ENCODE measurements around the gene CLDN17. TPM values are rescaled to one million over a fixed set of nuclear protein-coding genes. Genes with fewer than 3 reads are reported as not detected.

CLDN17 gene
- total RNA-seq (2022) (not detected in 2 replicates), Bru-seq, nascent RNA (not detected), BruChase-seq, experiment 1, labeled RNA remaining after a 2-hour chase (not detected), BruChase-seq, experiment 2, labeled RNA remaining after a 6-hour chase (not detected)
- long read RNA-seq = 0 reads

GRCh38 chr21:30166705-30167104 lies at the start of gene CLDN17:
TSS of gene CLDN17 (minus strand) at chr21:30166805. CDS start at chr21:30166617, 188 bp downstream.
- Histone ChIP-seq H3K9me3 (no peaks in the 10 kb centered on the region), H3K4me1 (0 out of 2 replicates have a peak, but pooled peaks cover 4% of the 10 kb centered on the region), H3K27me3 (replicated peaks; ENCODE audit: control insufficient read depth, insufficient read depth, low read length) (no peaks in the 10 kb centered on the region), H3K4me3 (ENCODE audit: low read depth, low read length) (no peak within 1 kb of the TSS), H3K36me3 (ENCODE audit: control insufficient read depth, insufficient read depth, low read length) (no peaks in the 10 kb centered on the region)
- H3K4me1 Mint-ChIP-seq (ENCODE audit: low read depth, unreplicated experiment) = no peaks in the 10 kb centered on the region
- no TSS peak for BruUV-seq (replicated peaks)
- CTCF ChIA-PET = no interaction called here
- POLR2A ChIA-PET = no interaction called here
- peaks cover 12% of the 10 kb centered on the region for H3K9me3 Mint-ChIP-seq (ENCODE audit: unreplicated experiment)
- H3K27ac Mint-ChIP-seq (ENCODE audit: unreplicated experiment) = no peak within 1 kb of the TSS
- no peak within 1 kb of the TSS for H3K4me3 Mint-ChIP-seq (ENCODE audit: unreplicated experiment)
- no peak for TF ChIP-seq CTCF (IDR thresholded peaks at IDR 0.05; ENCODE audit: insufficient read depth in 1 of 2, low read depth in 1 of 2, low read length in 1 of 2, severe bottlenecking in 1 of 2, unreplicated experiment in 1 of 2)
- no peak for DNase-seq
- no peaks in the 10 kb centered on the region for H3K27me3 Mint-ChIP-seq (ENCODE audit: insufficient read depth, unreplicated experiment)
- H3K36me3 Mint-ChIP-seq (ENCODE audit: insufficient read depth, unreplicated experiment) = no peaks in the 10 kb centered on the region
- intact Hi-C loops (cut with micrococcal nuclease; ENCODE audit: unreplicated experiment) = no loop called here

- Mint-ChIP-seq H3K36me3 (ENCODE audit: insufficient read depth, unreplicated experiment) (no peaks in the 10 kb centered on the region), H3K9me3 (ENCODE audit: unreplicated experiment) (no peaks in the 10 kb centered on the region), H3K4me1 (ENCODE audit: low read depth, unreplicated experiment) (no peaks in the 10 kb centered on the region), H3K27ac (ENCODE audit: unreplicated experiment) (no peak within 1 kb of the TSS), H3K27me3 (ENCODE audit: insufficient read depth, unreplicated experiment) (no peaks in the 10 kb centered on the region), H3K4me3 (ENCODE audit: unreplicated experiment) (no peak within 1 kb of the TSS)
- CTCF ChIA-PET = interaction anchor here (0.9 kb wide), 1 partner anchor 247 kb away, joined by 3 read pairs; no protein-coding TSS in a partner anchor
- no peaks in the 10 kb centered on the region for H3K36me3 ChIP-seq (ENCODE audit: control insufficient read depth, insufficient read depth, low read length)
- POLR2A ChIA-PET = no interaction called here
- no peaks in the 10 kb centered on the region for H3K9me3 ChIP-seq
- no peak for TF ChIP-seq CTCF (IDR thresholded peaks at IDR 0.05; ENCODE audit: insufficient read depth in 1 of 2, low read depth in 1 of 2, low read length in 1 of 2, severe bottlenecking in 1 of 2, unreplicated experiment in 1 of 2)
- intact Hi-C loops (cut with micrococcal nuclease; ENCODE audit: unreplicated experiment) = no loop called here
- no TSS peak for BruUV-seq (replicated peaks)
- no peaks in the 10 kb centered on the region for H3K4me1 ChIP-seq
- no peaks in the 10 kb centered on the region for H3K27me3 ChIP-seq (replicated peaks; ENCODE audit: control insufficient read depth, insufficient read depth, low read length)
- no peak within 1 kb of the TSS for H3K4me3 ChIP-seq (ENCODE audit: low read depth, low read length)
- DNase-seq = peak in 1 of 2 experiments; percentile 6
Observed at GRCh38 chr21:30216041-30216723, 49.6 kb upstream of the CLDN17 start, which contains the start of gene CLDN8. TSS of gene CLDN8 (minus strand) at chr21:30216097. CDS start at chr21:30215925, 172 bp downstream.

- Histone ChIP-seq H3K4me3 (ENCODE audit: low read depth, low read length) (no peak overlapping the region), H3K4me1 (no peaks in the 10 kb centered on the region), H3K9me3 (no peaks in the 10 kb centered on the region), H3K36me3 (ENCODE audit: control insufficient read depth, insufficient read depth, low read length) (no peaks in the 10 kb centered on the region), H3K27me3 (replicated peaks; ENCODE audit: control insufficient read depth, insufficient read depth, low read length) (no peaks in the 10 kb centered on the region)
- no TSS peak for BruUV-seq (replicated peaks)
- Mint-ChIP-seq H3K27me3 (ENCODE audit: insufficient read depth, unreplicated experiment) (no peaks in the 10 kb centered on the region), H3K4me3 (ENCODE audit: unreplicated experiment) (no peak overlapping the region), H3K27ac (ENCODE audit: unreplicated experiment) (no peak overlapping the region), H3K4me1 (ENCODE audit: low read depth, unreplicated experiment) (no peaks in the 10 kb centered on the region), H3K36me3 (ENCODE audit: insufficient read depth, unreplicated experiment) (no peaks in the 10 kb centered on the region), H3K9me3 (ENCODE audit: unreplicated experiment) (no peaks in the 10 kb centered on the region)
- no peak for TF ChIP-seq CTCF (IDR thresholded peaks at IDR 0.05; ENCODE audit: insufficient read depth in 1 of 2, low read depth in 1 of 2, low read length in 1 of 2, severe bottlenecking in 1 of 2, unreplicated experiment in 1 of 2)
- DNase-seq = no peak
- ChIA-PET CTCF (no interaction called here), POLR2A (no interaction called here)
- intact Hi-C loops (cut with micrococcal nuclease; ENCODE audit: unreplicated experiment) = no loop called here
Observed at GRCh38 chr21:30211071-30211470, 44.5 kb upstream of the CLDN17 start.

Measured in Caco-2 (cell line).